ENCODE measurements around the gene ADAMTS16. TPM values are rescaled to one million over a fixed set of nuclear protein-coding genes. Genes with fewer than 3 reads are reported as not detected.

Gene ADAMTS16
- total and polyA plus RNA-seq, 2 donors from 2014 or later: 5.6 to 7.5 TPM

DNA sequence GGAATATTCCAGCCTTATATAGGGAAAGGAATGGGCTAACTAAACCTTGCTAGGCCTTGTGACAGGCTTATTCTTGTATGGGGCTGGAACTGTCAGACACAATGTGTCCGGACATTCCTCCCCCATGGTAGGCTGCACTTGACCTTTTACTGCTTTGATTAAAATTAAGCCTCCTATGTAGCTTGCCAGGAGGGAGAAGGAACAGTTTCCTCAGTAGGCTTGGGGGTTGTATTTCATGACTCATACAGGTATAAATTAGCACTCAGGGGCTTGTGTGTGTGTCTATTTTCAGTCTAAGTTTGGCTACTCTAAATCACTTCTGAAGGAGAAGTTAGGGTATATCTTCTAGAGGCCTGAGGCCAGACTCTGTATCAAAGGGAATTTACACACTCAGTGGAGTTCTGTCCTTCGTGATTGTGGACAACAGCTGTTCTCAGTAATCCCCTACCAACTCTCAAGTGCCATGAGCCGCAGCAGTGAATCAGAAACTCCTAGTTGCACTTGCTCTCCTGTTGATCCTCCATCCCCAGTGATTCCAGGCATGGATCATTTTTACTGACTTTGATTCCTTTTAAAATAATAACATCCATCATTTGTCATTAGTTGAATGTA lies 16.4 kb downstream of the ADAMTS16 start:
- FAIRE-seq (no peak), DNase-seq (peak in 2 of 5 donors; percentile 55 to 56)
- Histone ChIP-seq H3K9ac (ENCODE audit: low read length in 3 of 3) (no peak overlapping the region), H3K27ac (ENCODE audit: low read depth in 2 of 2, low read length in 2 of 2) (no peak overlapping the region), H3K9me3 (ENCODE audit: control insufficient read depth in 2 of 3, insufficient read depth in 1 of 3, low read length in 3 of 3) (no peaks in the 10 kb centered on the region), H3K27me3 (ENCODE audit: control insufficient read depth, insufficient read depth, low read length) (no peaks in the 10 kb centered on the region), H3K4me1 (ENCODE audit: control insufficient read depth in 2 of 3, insufficient read depth in 2 of 3, low read depth in 1 of 3, low read length in 3 of 3) (peaks cover 6 to 12% (median 10%) of the 10 kb centered on the region in 3 donors), H3K4me3 (ENCODE audit: low read length in 3 of 3) (no peak overlapping the region), H3K36me3 (ENCODE audit: control insufficient read depth in 2 of 3, insufficient read depth in 3 of 3, low read length in 3 of 3) (no peaks in the 10 kb centered on the region)
- intact Hi-C loops (cut with DNase I): no loop called here
- TF ChIP-seq, protein P1, sequence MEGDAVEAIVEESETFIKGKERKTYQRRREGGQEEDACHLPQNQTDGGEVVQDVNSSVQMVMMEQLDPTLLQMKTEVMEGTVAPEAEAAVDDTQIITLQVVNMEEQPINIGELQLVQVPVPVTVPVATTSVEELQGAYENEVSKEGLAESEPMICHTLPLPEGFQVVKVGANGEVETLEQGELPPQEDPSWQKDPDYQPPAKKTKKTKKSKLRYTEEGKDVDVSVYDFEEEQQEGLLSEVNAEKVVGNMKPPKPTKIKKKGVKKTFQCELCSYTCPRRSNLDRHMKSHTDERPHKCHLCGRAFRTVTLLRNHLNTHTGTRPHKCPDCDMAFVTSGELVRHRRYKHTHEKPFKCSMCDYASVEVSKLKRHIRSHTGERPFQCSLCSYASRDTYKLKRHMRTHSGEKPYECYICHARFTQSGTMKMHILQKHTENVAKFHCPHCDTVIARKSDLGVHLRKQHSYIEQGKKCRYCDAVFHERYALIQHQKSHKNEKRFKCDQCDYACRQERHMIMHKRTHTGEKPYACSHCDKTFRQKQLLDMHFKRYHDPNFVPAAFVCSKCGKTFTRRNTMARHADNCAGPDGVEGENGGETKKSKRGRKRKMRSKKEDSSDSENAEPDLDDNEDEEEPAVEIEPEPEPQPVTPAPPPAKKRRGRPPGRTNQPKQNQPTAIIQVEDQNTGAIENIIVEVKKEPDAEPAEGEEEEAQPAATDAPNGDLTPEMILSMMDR (IDR thresholded peaks at IDR 0.05; ENCODE audit: borderline replicate concordance, extremely low read depth, insufficient read depth): no peak

DNA sequence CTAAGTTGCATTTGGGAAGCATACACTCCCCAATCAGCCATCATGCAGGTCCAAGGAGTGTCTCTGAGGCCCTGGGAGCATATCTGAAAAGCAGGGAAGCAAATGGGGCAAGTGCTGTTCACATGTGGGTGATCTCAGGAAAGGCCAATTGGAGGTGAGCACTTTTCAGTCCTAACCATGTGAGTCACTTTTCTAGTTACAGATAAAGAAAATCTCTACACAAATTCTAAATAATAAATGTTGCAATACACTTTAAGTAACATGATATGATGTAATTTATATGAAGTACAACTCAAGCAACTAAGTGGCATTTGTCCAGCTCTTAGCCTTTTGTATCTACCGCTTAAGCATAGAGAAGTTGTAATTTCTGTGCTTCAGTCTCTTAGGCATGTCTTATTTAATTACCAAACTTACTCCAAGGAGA lies 18.4 kb downstream of the ADAMTS16 start:
- TF ChIP-seq, protein P1 (IDR thresholded peaks at IDR 0.05; ENCODE audit: borderline replicate concordance, extremely low read depth, insufficient read depth): no peak
- FAIRE-seq: no peak
- no peak for DNase-seq
- H3K9me3 ChIP-seq (ENCODE audit: control insufficient read depth in 2 of 3, insufficient read depth in 1 of 3, low read length in 3 of 3): no peaks in the 10 kb centered on the region
- H3K27ac ChIP-seq (ENCODE audit: low read depth in 2 of 2, low read length in 2 of 2): no peak overlapping the region
- no peak overlapping the region for H3K9ac ChIP-seq (ENCODE audit: low read length in 3 of 3)
- intact Hi-C loops (cut with DNase I): no loop called here
- no peak overlapping the region for H3K4me3 ChIP-seq (ENCODE audit: low read length in 3 of 3)
- no peaks in the 10 kb centered on the region for H3K36me3 ChIP-seq (ENCODE audit: control insufficient read depth in 2 of 3, insufficient read depth in 3 of 3, low read length in 3 of 3)
- H3K4me1 ChIP-seq (ENCODE audit: control insufficient read depth in 2 of 3, insufficient read depth in 2 of 3, low read depth in 1 of 3, low read length in 3 of 3): peaks cover 6 to 8% (median 6%) of the 10 kb centered on the region in 3 donors
- H3K27me3 ChIP-seq (ENCODE audit: control insufficient read depth, insufficient read depth, low read length): no peaks in the 10 kb centered on the region

DNA sequence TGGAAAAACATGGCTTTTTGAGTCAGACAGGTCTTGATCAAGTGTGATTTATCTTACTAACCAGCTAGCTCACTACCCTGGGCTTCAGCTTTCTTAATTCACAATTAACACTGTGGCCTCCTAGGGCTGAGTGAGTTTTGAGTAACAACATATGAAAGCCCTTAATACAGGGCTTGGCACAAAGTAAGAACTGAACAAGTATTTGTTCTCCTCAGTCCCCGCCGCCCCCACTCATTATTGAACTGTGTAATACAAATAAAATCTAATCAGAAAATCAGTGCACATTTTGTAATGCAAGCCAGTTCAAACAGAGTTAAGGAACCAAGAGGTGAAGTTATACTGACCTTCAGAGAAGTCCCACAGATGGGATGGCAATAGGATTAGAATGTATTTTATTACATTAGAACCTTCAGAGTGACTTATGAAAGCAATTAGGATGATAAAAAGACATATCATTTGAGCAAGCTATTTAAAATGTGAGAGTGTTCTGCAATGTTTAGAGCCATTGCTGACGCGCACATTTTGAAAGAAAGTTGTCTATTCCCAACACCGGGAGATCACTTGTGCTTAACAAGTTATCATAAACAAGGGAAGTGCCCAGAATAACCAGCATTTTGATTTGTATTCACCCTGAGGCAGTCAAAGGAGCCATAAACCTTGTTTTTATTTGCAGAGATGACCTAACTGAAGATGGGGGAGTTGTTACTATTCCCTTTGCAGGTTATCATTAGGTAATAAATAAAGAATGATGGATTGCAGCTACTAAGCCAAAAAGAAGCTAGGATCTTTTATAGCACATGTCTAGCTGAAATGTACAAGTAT lies 19.4 kb downstream of the ADAMTS16 start:
- H3K9me3 ChIP-seq (ENCODE audit: control insufficient read depth in 2 of 3, insufficient read depth in 1 of 3, low read length in 3 of 3): no peaks in the 10 kb centered on the region
- no peaks in the 10 kb centered on the region for H3K27me3 ChIP-seq (ENCODE audit: control insufficient read depth, insufficient read depth, low read length)
- TF ChIP-seq, protein P1 (IDR thresholded peaks at IDR 0.05; ENCODE audit: borderline replicate concordance, extremely low read depth, insufficient read depth): no peak
- H3K36me3 ChIP-seq (ENCODE audit: control insufficient read depth in 2 of 3, insufficient read depth in 3 of 3, low read length in 3 of 3): no peaks in the 10 kb centered on the region
- H3K9ac ChIP-seq (ENCODE audit: low read length in 3 of 3): no peak overlapping the region
- H3K4me1 ChIP-seq (ENCODE audit: control insufficient read depth in 2 of 3, insufficient read depth in 2 of 3, low read depth in 1 of 3, low read length in 3 of 3): peaks cover 6 to 8% (median 6%) of the 10 kb centered on the region in 3 donors
- peak in 1 of 5 donors; percentile 19 for DNase-seq
- no peak overlapping the region for H3K4me3 ChIP-seq (ENCODE audit: low read length in 3 of 3)
- no peak for FAIRE-seq
- H3K27ac ChIP-seq (ENCODE audit: low read depth in 2 of 2, low read length in 2 of 2): no peak overlapping the region
- intact Hi-C loops (cut with DNase I): no loop called here
